Hepatocyte (in vitro differentiated cells): Measurements from ENCODE around the gene EDEM2. TPM values are rescaled to one million over a fixed set of nuclear protein-coding genes. Genes with fewer than 3 reads are reported as not detected.

Source experiments
- DNase-seq: peaks from one replicate; pipeline ENCODE4 v3.0.0-alpha.2; 2016; ENCODE audit warnings: low spot score
- H2AFZ ChIP-seq: fragments of 200-600 bp; sonication (generic); 2 replicates; pipeline ENCODE4 v1.6.0; 2016; ENCODE audit warnings: antibody characterized with exemption, mild to moderate bottlenecking
- H3K27ac ChIP-seq: fragments of 200-600 bp; sonication (generic); 2 replicates; pipeline ENCODE4 v1.5.1; 2016; ENCODE audit warnings: mild to moderate bottlenecking
- H3K27me3 ChIP-seq: fragments of 200-600 bp; sonication (generic); 2 replicates; pipeline ENCODE4 v1.6.1; 2016
- H3K36me3 ChIP-seq: fragments of 200-600 bp; sonication (generic); replicated peaks from 2 replicates; pipeline ENCODE4 v1.5.1; 2016; ENCODE audit warnings: low read depth; ENCODE audit not compliant: insufficient read depth
- H3K4me1 ChIP-seq: fragments of 200-600 bp; sonication (generic); 2 replicates; pipeline ENCODE4 v1.5.1; 2016; ENCODE audit warnings: mild to moderate bottlenecking, moderate library complexity; ENCODE audit not compliant: insufficient read depth
- H3K4me2 ChIP-seq: fragments of 200-600 bp; sonication (generic); 2 replicates; pipeline ENCODE4 v1.6.0; 2016
- H3K4me3 ChIP-seq: fragments of 200-600 bp; sonication (generic); 2 replicates; pipeline ENCODE4 v1.5.1; 2016; ENCODE audit warnings: mild to moderate bottlenecking
- H3K79me2 ChIP-seq: fragments of 200-600 bp; sonication (generic); 2 replicates; pipeline ENCODE4 v1.6.0; 2017; ENCODE audit warnings: mild to moderate bottlenecking
- H3K9me2 ChIP-seq: fragments of 200-600 bp; sonication (generic); replicated peaks from 2 replicates; pipeline ENCODE4 v1.6.0; 2017; ENCODE audit warnings: mild to moderate bottlenecking; ENCODE audit not compliant: insufficient read depth
- H3K9me3 ChIP-seq: fragments of 200-600 bp; sonication (generic); 2 replicates; pipeline ENCODE4 v1.5.1; 2016; ENCODE audit warnings: low read depth, mild to moderate bottlenecking
- H4K20me1 ChIP-seq: fragments of 200-600 bp; sonication (generic); 2 replicates; pipeline ENCODE4 v1.6.0; 2016; ENCODE audit warnings: mild to moderate bottlenecking; ENCODE audit not compliant: insufficient read depth, poor library complexity, severe bottlenecking
- EZH2 ChIP-seq: fragments of 200-600 bp; sonication (generic); IDR thresholded peaks from 2 replicates; pipeline ENCODE4 v1.6.1; 2016; ENCODE audit warnings: antibody characterized with exemption, mild to moderate bottlenecking, borderline replicate concordance
- EZH2phosphoT487 ChIP-seq: fragments of 200-600 bp; sonication (generic); IDR thresholded peaks from one replicate; pipeline ENCODE4 v1.6.1; 2018; ENCODE audit warnings: antibody characterized with exemption, mild to moderate bottlenecking, low read depth, moderate library complexity; ENCODE audit not compliant: unreplicated experiment, severe bottlenecking
- WGBS: methylation state at CpG from one replicate; pipeline ENCODE4 v1.1.6; 2016; ENCODE audit warnings: low lambda C conversion rate; ENCODE audit errors: missing lambda C conversion rate; 5-methylcytosine and 5-hydroxymethylcytosine counted together
- polyA plus RNA-seq: library from polyadenylated mRNA; unstranded; fragments of >200 nt; fragmentation: Nextera tagmentation; extraction: Ambion mirVana; gene quantifications from 2 replicates; pipeline ENCODE4 v1.2.1, GENCODE V29; 2016
- total RNA-seq: library from RNA; depleted of rRNA; stranded (reverse); fragments of >200 nt; gene quantifications from 2 replicates; pipeline ENCODE4 v1.2.3, GENCODE V29; 2014
- TF ChIP-seq, protein P1 (sequence below): fragments of 200-600 bp; sonication (generic); IDR thresholded peaks from 2 replicates; pipeline ENCODE4 v1.5.1; 2016; ENCODE audit warnings: antibody characterized with exemption, mild to moderate bottlenecking; ENCODE audit not compliant: poor library complexity

Gene EDEM2
- total and polyA plus RNA-seq, 2 experiments from 2014 or later = 24.7 to 40.8 TPM

DNA sequence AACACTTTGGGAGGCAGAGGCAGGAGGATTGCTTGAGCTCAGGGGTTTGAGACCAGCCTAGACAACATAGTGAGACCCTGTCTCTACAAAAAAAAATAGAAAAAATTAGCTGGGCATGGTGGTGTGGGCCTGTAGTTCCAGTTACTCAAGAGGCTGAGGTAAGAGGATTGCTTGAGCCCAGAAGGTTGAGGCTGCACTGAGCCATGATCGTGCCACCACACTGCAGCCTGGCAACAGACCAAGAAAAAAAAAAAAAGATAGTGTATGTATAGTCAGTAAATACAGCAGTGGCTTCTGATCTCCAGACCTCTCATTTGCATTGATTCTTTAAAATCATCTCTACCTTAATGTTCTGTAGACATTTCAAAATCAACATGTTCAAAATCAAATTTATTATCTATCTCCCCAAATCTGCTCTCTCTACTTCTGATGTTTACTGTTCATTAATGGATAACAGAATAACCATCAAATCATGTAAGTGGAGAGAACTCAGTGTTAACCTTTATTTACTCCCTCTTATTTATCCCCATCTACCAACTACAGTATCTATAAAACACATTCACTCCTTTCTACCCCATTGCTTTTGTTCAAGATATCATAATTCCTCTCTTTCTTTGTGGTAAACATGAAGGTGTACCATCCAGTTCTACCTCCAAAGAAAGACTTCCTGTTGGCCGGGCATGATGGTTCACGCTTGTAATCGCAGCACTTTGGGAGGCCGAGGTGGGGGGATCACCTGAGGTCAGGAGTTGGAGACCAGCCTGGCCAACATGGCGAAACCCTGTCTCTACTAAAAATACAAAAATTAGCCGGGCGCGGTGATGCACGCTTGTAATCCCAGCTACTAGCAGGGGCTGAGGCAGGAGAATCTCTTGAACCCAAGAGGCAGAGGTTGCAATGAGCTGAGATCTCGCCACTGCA lies 32.4 kb upstream of the EDEM2 start:
- H3K9me3 ChIP-seq = no peaks in the 10 kb centered on the region
- no peaks in the 10 kb centered on the region for H3K27me3 ChIP-seq
- TF ChIP-seq EZH2phosphoT487 (no peak), EZH2 (no peak)
- TF ChIP-seq, protein P1, sequence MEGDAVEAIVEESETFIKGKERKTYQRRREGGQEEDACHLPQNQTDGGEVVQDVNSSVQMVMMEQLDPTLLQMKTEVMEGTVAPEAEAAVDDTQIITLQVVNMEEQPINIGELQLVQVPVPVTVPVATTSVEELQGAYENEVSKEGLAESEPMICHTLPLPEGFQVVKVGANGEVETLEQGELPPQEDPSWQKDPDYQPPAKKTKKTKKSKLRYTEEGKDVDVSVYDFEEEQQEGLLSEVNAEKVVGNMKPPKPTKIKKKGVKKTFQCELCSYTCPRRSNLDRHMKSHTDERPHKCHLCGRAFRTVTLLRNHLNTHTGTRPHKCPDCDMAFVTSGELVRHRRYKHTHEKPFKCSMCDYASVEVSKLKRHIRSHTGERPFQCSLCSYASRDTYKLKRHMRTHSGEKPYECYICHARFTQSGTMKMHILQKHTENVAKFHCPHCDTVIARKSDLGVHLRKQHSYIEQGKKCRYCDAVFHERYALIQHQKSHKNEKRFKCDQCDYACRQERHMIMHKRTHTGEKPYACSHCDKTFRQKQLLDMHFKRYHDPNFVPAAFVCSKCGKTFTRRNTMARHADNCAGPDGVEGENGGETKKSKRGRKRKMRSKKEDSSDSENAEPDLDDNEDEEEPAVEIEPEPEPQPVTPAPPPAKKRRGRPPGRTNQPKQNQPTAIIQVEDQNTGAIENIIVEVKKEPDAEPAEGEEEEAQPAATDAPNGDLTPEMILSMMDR = no peak
- no peaks in the 10 kb centered on the region for H3K36me3 ChIP-seq
- DNase-seq = no peak
- 92% methylated on average over 11 of the region's 11 CpGs for WGBS
- no peak overlapping the region for H3K27ac ChIP-seq
- H3K4me3 ChIP-seq = no peak overlapping the region
- no peaks in the 10 kb centered on the region for H3K79me2 ChIP-seq
- H4K20me1 ChIP-seq = no peaks in the 10 kb centered on the region
- no peaks in the 10 kb centered on the region for H3K9me2 ChIP-seq
- no peak overlapping the region for H3K4me2 ChIP-seq
- H3K4me1 ChIP-seq = no peaks in the 10 kb centered on the region
- H2AFZ ChIP-seq = no peak overlapping the region

DNA sequence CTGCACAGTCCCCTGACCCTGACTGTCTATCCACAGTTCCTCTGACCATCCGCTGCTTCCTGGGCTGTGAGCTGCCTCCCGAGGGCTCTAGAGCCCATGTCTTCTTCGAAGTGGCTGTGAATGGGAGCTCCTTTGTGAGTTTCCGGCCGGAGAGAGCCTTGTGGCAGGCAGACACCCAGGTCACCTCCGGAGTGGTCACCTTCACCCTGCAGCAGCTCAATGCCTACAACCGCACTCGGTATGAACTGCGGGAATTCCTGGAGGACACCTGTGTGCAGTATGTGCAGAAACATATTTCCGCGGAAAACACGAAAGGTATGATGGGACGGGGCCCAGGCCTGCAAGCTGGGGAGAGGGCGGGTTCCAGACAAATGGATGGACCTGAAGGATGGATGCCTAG lies 29.0 kb upstream of the EDEM2 start:
- no peaks in the 10 kb centered on the region for H3K4me1 ChIP-seq
- no peak overlapping the region for H3K4me3 ChIP-seq
- no peaks in the 10 kb centered on the region for H3K36me3 ChIP-seq
- H3K4me2 ChIP-seq = no peak overlapping the region
- H3K79me2 ChIP-seq = no peaks in the 10 kb centered on the region
- H4K20me1 ChIP-seq = no peaks in the 10 kb centered on the region
- DNase-seq = no peak
- 92% methylated on average over 14 of the region's 14 CpGs for WGBS
- TF ChIP-seq, protein P1 = no peak
- TF ChIP-seq EZH2phosphoT487 (no peak), EZH2 (no peak)
- no peaks in the 10 kb centered on the region for H3K9me2 ChIP-seq
- no peak overlapping the region for H2AFZ ChIP-seq
- no peak overlapping the region for H3K27ac ChIP-seq
- H3K27me3 ChIP-seq = no peaks in the 10 kb centered on the region
- H3K9me3 ChIP-seq = no peaks in the 10 kb centered on the region

DNA sequence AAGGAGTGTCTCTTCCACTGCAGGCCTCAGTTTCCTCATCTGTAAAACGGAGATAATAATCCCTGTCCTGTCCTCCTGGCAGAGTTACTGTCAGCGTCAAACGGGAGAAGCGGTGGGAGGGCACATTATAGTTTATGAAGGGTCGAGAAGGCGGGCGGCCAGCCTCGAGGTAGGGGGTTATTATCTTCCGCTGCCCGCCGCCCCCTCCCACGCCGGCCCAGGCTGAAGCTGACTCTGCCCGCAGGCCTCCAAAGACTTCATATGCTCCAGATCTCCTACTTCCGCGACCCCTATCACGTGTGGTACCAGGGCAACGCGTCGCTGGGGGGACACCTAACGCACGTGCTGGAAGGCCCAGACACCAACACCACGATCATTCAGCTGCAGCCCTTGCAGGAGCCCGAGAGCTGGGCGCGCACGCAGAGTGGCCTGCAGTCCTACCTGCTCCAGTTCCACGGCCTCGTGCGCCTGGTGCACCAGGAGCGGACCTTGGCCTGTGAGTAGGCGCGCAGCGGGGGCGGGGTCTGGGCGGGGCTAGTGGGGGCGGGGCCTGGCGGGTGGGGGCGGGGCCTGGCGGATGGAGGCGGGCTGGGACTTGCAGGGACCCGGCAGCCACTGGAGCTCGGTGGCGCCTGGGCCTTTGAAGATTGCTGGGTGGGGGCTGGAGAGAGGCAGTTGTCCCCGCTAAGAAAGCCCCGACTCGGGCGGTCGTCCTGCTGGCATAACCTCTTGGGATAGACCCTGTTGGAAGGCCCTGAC lies 27.5 kb upstream of the EDEM2 start:
- Histone ChIP-seq H3K4me3 (no peak overlapping the region), H3K36me3 (no peaks in the 10 kb centered on the region), H3K27me3 (no peaks in the 10 kb centered on the region), H3K27ac (no peak overlapping the region), H4K20me1 (no peaks in the 10 kb centered on the region), H3K9me2 (no peaks in the 10 kb centered on the region), H3K9me3 (no peaks in the 10 kb centered on the region), H3K4me1 (no peaks in the 10 kb centered on the region), H3K79me2 (no peaks in the 10 kb centered on the region), H3K4me2 (no peak overlapping the region), H2AFZ (no peak overlapping the region)
- 88% methylated on average over 29 of the region's 49 CpGs for WGBS
- TF ChIP-seq EZH2 = no peak
- TF ChIP-seq, protein P1 = no peak
- TF ChIP-seq EZH2phosphoT487 = no peak
- no peak for DNase-seq
